Testis (tissue), 2 donors: Measurements from ENCODE around the gene SNRPD1.

ENCODE experiments used
- POLR2A ChIP-seq: fragments of 450-650 bp; IDR thresholded peaks from one replicate; pipeline ENCODE4 v1.6.1; 2017; ENCODE audit warnings: antibody characterized with exemption, mild to moderate bottlenecking, moderate library complexity
- TF ChIP-seq, protein P1 (sequence below), 3 experiments: fragments of 450-650 bp in 2 of 3; fragments of 200-600 bp in 1 of 3; sonication (generic) in 1 of 3; IDR thresholded peaks; one replicate each; pipeline ENCODE4 v1.5.1; 2016 to 2019; ENCODE audit warnings: antibody characterized with exemption in 3 of 3, mild to moderate bottlenecking in 2 of 3, moderate library complexity in 1 of 3

DNA sequence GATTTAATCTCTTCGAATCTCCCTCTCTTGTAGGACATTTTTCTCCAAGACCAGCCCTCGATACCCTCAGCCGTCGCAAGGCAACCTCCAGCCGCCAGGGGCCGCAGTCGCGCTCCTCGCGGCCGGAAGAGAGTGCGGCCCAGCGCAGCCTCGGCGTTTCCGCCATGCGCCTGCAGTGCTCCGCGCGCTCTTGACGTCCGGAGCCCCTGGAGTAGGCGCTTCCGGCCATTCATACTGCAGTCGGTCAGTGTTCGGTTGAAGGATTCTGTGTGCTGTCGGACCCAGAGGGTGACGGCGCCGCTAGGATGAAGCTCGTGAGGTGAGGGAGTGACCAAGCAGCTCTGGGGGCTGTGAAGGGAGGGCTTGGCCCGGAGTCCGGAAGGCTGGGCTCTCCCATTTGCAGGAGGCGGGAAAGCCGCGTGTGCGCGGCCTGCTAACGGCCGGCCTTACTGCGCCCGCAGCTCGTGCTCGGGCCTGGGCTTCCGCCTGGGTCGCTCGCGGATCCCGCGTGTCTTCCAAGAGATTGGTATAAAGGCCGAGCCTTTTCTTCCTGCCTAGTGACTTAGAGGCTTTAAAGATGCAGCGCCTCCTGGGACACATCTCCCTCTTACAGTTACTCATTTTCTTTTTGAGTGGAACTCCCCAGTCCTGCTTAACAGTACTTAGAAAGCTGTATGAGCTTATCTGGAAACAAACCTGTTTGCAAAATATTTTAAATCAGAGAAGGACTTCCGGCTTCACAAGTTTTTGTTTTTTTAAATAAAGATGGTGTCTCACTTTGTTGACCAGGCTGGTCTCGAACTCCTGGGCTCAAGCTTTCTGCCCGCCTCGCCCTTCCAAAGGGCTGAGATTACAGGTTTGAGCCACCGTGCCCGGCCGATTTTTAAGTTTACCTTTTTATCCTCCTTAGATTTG is at the start of gene SNRPD1:
- TF ChIP-seq, protein P1, sequence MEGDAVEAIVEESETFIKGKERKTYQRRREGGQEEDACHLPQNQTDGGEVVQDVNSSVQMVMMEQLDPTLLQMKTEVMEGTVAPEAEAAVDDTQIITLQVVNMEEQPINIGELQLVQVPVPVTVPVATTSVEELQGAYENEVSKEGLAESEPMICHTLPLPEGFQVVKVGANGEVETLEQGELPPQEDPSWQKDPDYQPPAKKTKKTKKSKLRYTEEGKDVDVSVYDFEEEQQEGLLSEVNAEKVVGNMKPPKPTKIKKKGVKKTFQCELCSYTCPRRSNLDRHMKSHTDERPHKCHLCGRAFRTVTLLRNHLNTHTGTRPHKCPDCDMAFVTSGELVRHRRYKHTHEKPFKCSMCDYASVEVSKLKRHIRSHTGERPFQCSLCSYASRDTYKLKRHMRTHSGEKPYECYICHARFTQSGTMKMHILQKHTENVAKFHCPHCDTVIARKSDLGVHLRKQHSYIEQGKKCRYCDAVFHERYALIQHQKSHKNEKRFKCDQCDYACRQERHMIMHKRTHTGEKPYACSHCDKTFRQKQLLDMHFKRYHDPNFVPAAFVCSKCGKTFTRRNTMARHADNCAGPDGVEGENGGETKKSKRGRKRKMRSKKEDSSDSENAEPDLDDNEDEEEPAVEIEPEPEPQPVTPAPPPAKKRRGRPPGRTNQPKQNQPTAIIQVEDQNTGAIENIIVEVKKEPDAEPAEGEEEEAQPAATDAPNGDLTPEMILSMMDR (IDR thresholded peaks at IDR 0.05) = peak; percentile 92 to 98 (median 93)
- TF ChIP-seq POLR2A = no peak
